ENCODE data around the gene FIBP. TPM values are rescaled to one million over a fixed set of nuclear protein-coding genes. Genes with fewer than 3 reads are reported as not detected.
"Not testable (repeated sequence)": the region's sequence is repeated elsewhere in the genome, so short reads cannot be mapped to it uniquely, and the experiment has no call there.

FIBP gene
- total RNA-seq, 1 experiment from 2014 or later, result 139 TPM

- Histone ChIP-seq H3K4me3 (ENCODE audit: insufficient read depth, low read depth, low read length) (peak within 1 kb of the TSS; percentile 61), H3K27me3 (ENCODE audit: control insufficient read depth, insufficient read depth, low read length) (peaks cover 36% of the 10 kb centered on the region), H3K36me3 (replicated peaks; ENCODE audit: control insufficient read depth, insufficient read depth, low read length) (no peaks in the 10 kb centered on the region; the same call in 1 of the 2 replicates)
- peak; percentile 99 for DNase-seq
Observed at GRCh38 chr11:65900125-65900898, 12.0 kb upstream of the FIBP start, which contains the start of gene FOSL1. TSS of gene FOSL1 (minus strand) at chr11:65900388. CDS start at chr11:65900339, 49 bp downstream.

DNA sequence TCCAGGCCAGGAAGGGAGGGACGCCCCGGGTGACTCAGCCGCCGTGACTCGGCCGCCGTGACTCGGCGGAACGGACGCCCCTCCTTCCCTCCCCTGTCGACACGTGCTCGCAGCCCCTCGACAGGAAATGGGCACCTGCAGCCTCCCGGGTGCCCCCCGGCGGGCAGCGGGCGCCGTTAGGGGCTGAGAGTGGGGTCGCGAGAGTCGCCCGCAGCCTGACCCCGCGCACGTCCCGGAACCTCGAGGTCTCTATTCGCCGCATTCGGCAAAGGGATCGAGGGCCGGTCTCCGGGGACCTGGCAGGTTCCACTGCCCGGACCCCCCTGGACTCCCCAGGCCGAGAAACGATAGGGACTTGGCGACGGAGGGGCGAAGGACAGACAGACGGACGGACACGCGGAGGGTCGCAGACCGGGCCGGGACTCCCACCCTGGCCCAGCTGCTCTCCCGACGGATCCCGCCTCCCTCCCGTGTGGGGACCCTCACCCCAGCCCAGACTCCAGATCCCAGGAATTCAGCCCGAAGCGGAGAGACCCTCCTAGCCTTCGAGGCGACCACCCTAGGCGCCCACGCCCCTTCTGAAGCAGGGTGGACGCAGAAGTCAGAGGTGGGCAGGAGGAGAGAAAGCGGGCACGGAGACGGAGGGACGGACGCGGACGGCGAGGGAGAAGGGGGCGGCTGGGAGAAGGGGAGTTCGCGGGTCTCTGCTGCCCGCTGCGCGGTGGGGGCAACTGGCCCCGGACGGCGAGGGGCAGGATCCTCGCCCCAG is 11.3 kb upstream of the FIBP start:
- peak overlapping the region; percentile 61 for H3K4me3 ChIP-seq (ENCODE audit: insufficient read depth, low read depth, low read length)
- DNase-seq, result peak; percentile 89
- H3K36me3 ChIP-seq (replicated peaks; ENCODE audit: control insufficient read depth, insufficient read depth, low read length), result no peaks in the 10 kb centered on the region; the same call in 1 of the 2 replicates
- H3K27me3 ChIP-seq (ENCODE audit: control insufficient read depth, insufficient read depth, low read length), result peaks cover 36% of the 10 kb centered on the region

- DNase-seq, result no peak
- peaks cover 36% of the 10 kb centered on the region for H3K27me3 ChIP-seq (ENCODE audit: control insufficient read depth, insufficient read depth, low read length)
- H3K36me3 ChIP-seq (replicated peaks; ENCODE audit: control insufficient read depth, insufficient read depth, low read length), result no peaks in the 10 kb centered on the region; the same call in 1 of the 2 replicates
- peak overlapping the region; percentile 61 for H3K4me3 ChIP-seq (ENCODE audit: insufficient read depth, low read depth, low read length)
Observed at GRCh38 chr11:65898656-65899355, 10.5 kb upstream of the FIBP start.

GRCh38 chr11:65897020-65897471 is 8.8 kb upstream of the FIBP start:
- Histone ChIP-seq H3K36me3 (replicated peaks; ENCODE audit: control insufficient read depth, insufficient read depth, low read length) (no peaks in the 10 kb centered on the region; the same call in 1 of the 2 replicates), H3K27me3 (ENCODE audit: control insufficient read depth, insufficient read depth, low read length) (peaks cover 32% of the 10 kb centered on the region), H3K4me3 (ENCODE audit: insufficient read depth, low read depth, low read length) (no peak overlapping the region)

GRCh38 chr11:65896034-65896999 is 8.0 kb upstream of the FIBP start:
- DNase-seq, result no peak
- peaks cover 26% of the 10 kb centered on the region for H3K27me3 ChIP-seq (ENCODE audit: control insufficient read depth, insufficient read depth, low read length)
- H3K4me3 ChIP-seq (ENCODE audit: insufficient read depth, low read depth, low read length), result no peak overlapping the region

More at GRCh38 chr11:65897020-65897471, 8.8 kb upstream of the FIBP start:
- no peak for DNase-seq

DNA sequence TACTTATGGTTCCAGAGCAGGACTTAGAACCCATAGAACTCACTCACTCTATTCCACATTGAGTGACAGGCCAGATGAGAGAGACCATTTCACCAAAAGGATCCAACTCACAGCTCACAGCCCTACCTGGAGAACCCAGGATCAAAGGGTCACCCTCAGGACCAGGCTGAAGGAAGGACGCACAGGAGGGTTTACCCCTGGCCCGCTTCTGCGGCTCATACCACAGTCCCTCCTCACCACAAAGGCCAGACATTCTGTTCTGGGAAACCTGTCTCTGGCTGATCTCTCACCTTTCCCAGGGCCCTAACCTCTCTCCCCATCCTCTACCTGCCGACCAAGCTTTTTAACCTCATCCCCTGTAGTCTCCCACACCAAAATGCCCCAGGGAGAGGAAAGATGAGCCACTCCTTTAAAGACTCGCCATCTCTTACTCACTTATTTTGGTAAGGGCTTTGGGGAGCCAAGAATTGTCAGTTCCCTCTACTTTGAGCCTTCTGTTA is 7.3 kb upstream of the FIBP start:
- no peak overlapping the region for H3K4me3 ChIP-seq (ENCODE audit: insufficient read depth, low read depth, low read length)
- DNase-seq, result no peak
- peaks cover 25% of the 10 kb centered on the region for H3K27me3 ChIP-seq (ENCODE audit: control insufficient read depth, insufficient read depth, low read length)
- H3K36me3 ChIP-seq (replicated peaks; ENCODE audit: control insufficient read depth, insufficient read depth, low read length), result no peaks in the 10 kb centered on the region; the same call in 1 of the 2 replicates

More at GRCh38 chr11:65896034-65896999, 8.0 kb upstream of the FIBP start:
- H3K36me3 ChIP-seq (replicated peaks; ENCODE audit: control insufficient read depth, insufficient read depth, low read length), result no peaks in the 10 kb centered on the region; the same call in 1 of the 2 replicates

DNA sequence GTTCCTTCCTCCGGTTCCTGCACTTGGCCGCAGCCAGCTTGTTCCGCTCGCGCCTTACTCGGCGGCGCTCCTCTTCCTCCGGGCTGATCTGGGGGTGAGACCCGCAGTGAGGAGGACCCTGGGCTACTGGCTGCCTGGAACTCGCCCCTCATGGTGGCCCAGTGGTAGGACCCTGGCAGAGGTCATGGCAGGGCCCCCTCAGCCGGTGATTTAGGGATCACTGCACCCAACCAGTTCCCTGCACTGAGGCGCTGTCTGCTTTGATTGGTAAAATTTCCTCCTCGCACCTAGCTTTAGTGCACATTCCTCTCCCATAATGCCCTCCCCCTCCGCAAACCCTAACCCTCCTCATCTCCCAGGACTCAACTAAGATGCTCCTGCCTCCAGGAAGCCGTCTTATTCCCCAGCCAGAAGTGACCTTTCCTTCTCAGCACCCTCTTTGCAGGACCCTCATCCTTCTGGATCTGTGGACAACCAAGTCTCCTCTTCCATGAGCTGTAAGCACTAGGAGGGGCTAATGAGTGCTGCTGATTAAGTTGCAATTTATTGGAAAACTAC is 5.8 kb upstream of the FIBP start:
- Histone ChIP-seq H3K4me3 (ENCODE audit: insufficient read depth, low read depth, low read length) (no peak overlapping the region), H3K27me3 (ENCODE audit: control insufficient read depth, insufficient read depth, low read length) (peaks cover 24% of the 10 kb centered on the region), H3K36me3 (replicated peaks; ENCODE audit: control insufficient read depth, insufficient read depth, low read length) (no peaks in the 10 kb centered on the region; the same call in 1 of the 2 replicates)
- no peak for DNase-seq

GRCh38 chr11:65892661-65893317 is 4.5 kb upstream of the FIBP start:
- DNase-seq, result no peak
- H3K36me3 ChIP-seq (replicated peaks; ENCODE audit: control insufficient read depth, insufficient read depth, low read length), result no peaks in the 10 kb centered on the region; the same call in 1 of the 2 replicates
- no peak overlapping the region for H3K4me3 ChIP-seq (ENCODE audit: insufficient read depth, low read depth, low read length)
- H3K27me3 ChIP-seq (ENCODE audit: control insufficient read depth, insufficient read depth, low read length), result peaks cover 17% of the 10 kb centered on the region

DNA sequence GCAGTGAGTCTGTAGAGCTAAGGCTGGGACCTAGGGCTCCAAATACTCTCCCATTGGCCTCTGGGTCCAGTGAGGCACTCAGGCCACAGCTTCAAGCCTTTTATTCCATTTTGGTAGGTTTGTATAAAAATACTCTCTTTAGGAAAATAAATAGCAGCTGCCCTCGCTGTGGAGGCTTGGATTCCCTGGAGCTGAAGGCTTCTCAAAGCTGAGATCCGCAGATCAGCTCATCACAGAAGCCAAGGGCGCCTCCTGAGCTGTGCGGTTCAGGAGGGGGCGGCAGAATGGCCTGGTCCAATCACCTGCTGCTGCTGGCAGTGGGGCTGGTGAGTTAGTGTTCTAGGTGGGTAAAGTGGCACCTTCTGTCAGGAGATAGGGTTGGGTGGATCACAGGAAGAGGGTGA is 3.9 kb upstream of the FIBP start:
- H3K36me3 ChIP-seq (replicated peaks; ENCODE audit: control insufficient read depth, insufficient read depth, low read length); DNase-seq: not testable (repeated sequence)
- H3K4me3 ChIP-seq (ENCODE audit: insufficient read depth, low read depth, low read length), result peak overlapping the region; percentile 95
- H3K27me3 ChIP-seq (ENCODE audit: control insufficient read depth, insufficient read depth, low read length), result peaks cover 17% of the 10 kb centered on the region

- Histone ChIP-seq H3K36me3 (replicated peaks; ENCODE audit: control insufficient read depth, insufficient read depth, low read length) (peaks cover 7% of the 10 kb centered on the region), H3K27me3 (ENCODE audit: control insufficient read depth, insufficient read depth, low read length) (peaks cover 17% of the 10 kb centered on the region), H3K4me3 (ENCODE audit: insufficient read depth, low read depth, low read length) (peak overlapping the region; percentile 95)
- peak; percentile 91 for DNase-seq
Observed at GRCh38 chr11:65891219-65892136, 3.2 kb upstream of the FIBP start.

- peak within 1 kb of the TSS; percentile 95 for H3K4me3 ChIP-seq (ENCODE audit: insufficient read depth, low read depth, low read length)
- peaks cover 17% of the 10 kb centered on the region for H3K27me3 ChIP-seq (ENCODE audit: control insufficient read depth, insufficient read depth, low read length)
- H3K36me3 ChIP-seq (replicated peaks; ENCODE audit: control insufficient read depth, insufficient read depth, low read length), result peaks cover 13% of the 10 kb centered on the region
- DNase-seq, result peak; percentile 99
Observed at GRCh38 chr11:65890324-65891218, 2.3 kb upstream of the FIBP start, which contains the start of gene CCDC85B. TSS of gene CCDC85B (plus strand) at chr11:65890673. CDS start at chr11:65890784, 111 bp downstream.

Data from H7 (cell line).